HG03066 (cell line): ENCODE results near the gene NAA40.

Experiments
- ATAC-seq: cut with Tn5 transposase; IDR thresholded peaks from one replicate; pipeline ENCODE4 v1.9.1; 2021; ENCODE audit warnings: low read depth; ENCODE audit not compliant: unreplicated experiment

Gene NAA40

DNA sequence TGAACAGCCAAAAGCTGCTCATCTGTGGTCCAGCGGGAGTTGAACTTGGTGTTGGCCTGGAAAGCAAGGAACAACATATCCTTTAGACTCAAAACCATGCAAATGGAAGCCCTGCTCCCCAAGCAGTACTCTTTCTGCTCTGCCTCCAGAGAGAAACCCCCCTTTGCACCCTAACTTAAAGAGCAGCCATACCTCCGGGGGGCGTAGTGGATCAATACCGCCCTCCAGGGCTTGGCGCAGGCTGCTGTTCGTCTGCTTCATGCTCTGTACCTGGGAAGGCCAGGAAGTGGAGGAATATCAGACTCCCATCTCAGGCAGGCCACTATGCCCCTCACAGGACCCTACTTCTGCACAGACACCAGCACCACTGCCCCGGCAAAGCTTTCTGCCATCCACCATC, 26.1 kb upstream of the NAA40 start:
- no peak for ATAC-seq

DNA sequence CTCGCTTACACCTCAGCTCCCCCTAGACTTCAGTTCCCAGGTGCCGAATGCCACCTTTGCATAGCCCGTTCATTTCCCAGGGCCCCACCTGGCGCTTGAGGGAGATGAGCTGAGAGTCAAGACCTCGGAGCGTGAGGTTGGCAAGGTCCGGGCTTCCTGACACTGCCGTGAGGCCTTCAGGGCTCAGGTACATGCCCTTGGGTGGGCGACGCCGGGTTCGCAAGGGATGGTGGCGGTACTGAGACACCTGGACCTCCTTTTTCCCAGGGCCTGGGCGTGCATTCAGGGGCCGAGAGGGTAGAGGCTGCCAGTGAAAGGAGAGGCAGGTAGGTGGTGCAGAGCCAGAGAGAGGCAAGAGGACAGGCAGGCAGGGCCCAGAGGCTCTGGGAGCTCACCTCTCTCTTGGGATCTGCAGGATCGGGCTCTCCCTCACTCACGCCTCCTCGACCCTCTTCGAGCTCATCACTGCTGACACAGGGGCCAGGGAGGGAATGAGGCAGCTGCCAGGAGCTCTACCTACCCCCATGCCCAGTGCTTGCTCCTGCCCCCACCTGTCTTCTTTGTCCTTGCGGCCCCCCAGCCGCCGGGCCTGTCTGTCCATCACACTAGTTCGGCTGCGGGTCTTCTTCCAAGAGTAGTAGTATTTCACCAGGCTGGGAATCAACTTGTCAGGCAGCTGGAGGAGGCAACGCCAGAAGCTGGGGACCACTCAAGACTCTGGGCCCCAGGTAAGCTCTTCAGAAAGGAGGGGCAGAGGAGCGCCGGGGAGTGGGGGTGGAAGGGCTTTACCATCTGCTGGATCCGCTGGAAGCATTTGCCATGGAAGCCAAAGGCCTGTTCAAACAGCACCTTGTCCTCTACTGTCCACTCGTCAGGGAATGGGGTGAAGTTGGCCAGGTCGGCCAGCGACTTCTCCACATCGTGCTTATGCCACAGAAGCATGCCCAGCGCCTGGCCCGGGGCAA, 24.7 kb upstream of the NAA40 start:
- ATAC-seq = no peak

DNA sequence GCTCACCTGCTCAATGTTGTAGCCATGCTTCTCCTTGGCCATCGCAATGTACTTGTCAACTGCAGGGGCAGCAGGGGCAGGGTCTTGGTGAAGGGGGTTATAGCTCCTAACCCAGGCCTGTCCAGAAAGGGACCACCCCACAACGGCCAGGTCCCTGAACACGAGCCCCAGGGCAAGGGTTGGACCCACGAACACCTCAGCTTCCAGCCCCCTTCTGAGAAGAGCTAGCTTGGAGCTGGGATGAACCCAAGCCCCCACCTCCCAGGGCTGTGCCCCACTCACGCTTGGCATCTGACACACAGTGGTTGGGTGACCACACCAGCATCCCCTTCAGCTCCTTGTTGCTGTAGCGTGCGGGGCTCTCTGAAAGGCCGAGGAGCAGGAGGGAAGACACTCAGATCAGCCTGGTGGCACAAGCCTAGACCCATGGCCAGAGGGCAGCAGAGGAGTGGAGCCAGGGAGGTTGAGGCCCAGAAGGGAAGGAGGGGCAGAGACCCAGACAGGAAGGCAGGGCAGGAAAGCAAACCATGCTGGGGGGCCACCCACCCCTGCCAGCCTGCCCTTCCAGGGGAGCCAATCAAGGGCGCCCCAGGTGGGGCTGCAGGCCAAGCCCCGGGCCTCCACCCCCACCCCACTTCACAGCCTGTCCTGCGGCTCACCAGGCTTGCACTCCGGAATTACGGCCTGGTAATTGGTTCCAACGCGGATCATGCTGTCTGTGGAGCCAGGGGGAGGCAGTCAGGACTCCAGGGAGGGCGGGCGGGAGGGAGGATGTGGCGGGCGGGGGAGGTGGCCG, 23.7 kb upstream of the NAA40 start:
- ATAC-seq = no peak

DNA sequence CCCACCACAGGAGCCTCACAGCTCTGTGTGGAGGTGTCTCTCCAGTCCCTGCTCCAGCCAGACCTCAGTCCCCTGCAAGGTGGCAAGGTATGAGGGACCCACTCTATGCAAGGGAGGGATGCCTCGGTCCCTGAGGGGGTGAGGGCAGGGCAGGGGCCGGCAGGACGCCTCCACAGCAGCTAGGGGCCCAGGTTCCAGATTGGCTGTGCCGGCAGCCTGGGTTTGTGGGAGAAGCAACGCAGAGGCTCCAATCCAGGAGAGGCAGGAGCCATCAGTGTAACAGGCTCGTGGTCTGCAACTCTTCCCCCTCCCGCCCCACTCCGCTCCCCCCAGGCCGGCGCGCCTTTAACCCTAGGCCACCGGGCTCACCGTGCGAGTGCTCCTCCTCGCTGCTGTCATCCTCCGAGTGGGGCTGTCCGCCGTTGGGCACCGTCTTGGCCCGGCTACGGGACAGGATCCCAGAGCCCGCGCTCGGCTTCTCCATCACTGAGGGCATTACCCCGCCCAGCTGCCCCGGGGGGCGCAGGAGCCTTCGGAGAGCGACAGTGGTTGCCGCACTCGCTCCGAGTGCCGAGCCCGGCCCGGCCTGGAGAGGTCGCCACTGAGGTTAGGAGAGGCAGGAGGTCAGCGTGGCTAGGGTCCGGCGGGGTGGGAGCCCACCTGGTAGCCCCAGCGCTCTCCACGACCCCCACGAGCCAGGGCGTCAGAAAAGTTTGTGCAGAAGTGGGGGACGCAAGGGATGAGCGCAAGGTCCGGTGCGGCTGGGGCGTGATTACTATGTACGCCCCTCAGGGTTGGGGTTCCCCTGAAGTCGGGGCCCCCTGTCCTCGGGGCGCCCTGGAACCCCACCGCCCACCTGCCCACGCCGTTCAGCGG, 22.6 kb upstream of the NAA40 start:
- no peak for ATAC-seq

DNA sequence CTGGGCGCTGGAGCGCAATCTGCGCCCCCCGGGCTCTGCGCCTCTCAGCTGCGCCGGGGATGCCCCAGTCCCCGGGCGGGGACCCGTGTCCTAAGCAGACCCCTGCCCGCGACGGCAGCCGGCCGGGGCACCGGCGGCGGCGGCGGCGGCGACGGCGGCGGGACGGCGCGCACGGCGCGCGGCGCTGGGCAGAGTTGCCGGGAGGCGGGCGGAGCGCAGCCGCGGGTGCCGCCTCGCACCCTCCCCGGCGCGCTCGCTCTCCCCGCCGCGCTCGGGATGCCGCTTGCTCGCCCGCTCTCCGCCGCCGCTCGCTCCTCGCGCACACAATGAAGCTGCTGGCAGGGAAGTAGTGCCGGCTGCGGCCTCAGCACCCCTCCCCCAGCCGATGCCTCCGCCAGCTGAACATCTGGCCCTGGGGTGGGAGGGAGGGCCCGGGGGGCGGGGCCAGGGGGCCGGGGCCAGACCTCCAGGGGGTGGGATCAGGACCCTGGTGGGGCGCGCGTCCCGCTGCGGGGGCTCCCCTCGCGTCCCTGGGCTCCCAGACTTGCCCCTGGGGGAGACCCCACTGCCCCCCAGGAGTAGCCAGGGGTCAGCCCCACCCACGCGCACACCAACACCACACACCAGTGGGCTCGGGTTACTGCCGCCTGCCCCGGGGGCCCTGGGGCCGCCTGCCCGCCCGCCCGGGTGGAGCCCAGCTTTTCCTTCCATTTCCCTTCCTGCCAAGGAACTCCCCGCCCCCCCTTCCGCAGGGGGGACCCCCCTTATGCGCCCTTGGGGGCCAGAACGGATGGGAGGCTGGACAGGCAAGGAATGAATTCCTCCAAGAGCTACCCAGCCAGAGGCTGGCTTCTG, 21.7 kb upstream of the NAA40 start, which contains the start of gene RCOR2:
TSS of gene RCOR2 (minus strand) at position 328 of the 855 bp plus-strand sequence. CDS start 708 bp downstream, outside the sequence.
- no peak for ATAC-seq

DNA sequence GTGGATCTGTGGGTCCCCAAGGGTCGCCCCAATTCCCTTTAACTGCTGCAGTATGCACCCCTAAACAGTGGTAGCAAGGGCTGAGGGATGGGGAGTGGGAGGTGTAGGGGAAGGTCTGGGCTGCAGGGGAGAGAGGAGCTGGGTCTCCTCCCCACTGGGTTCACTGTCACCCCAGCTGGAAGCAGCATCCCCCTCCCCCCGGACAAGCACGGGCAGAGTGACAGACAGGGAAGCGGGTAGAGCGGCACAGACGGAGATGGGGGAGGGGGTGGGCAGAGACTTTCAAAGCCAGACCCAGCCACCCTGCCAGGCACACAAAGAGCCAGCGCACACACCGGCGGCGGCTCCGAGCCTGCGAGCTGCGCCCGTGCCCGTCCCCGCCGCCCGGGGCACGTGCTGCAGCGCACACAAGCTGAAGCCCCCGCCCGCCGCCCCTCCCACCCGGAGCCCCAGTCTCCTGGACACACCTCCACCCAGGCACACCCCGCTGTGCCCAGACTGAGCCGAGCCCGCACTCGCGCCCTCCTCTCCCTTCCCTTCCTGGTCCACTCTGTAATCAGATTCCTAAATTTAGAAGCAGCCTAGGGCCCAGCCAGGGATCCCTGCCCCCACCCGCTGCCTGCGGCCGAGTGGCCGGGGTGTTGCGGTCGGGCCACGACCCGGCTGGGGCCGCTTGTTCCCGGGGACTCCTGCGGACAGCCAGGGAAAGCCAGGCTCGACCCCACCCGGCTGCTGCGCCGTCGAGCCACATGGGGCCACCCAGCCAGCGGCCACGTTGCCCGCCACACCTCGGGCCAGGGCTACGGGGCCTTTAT, 20.9 kb upstream of the NAA40 start:
- ATAC-seq = no peak

DNA sequence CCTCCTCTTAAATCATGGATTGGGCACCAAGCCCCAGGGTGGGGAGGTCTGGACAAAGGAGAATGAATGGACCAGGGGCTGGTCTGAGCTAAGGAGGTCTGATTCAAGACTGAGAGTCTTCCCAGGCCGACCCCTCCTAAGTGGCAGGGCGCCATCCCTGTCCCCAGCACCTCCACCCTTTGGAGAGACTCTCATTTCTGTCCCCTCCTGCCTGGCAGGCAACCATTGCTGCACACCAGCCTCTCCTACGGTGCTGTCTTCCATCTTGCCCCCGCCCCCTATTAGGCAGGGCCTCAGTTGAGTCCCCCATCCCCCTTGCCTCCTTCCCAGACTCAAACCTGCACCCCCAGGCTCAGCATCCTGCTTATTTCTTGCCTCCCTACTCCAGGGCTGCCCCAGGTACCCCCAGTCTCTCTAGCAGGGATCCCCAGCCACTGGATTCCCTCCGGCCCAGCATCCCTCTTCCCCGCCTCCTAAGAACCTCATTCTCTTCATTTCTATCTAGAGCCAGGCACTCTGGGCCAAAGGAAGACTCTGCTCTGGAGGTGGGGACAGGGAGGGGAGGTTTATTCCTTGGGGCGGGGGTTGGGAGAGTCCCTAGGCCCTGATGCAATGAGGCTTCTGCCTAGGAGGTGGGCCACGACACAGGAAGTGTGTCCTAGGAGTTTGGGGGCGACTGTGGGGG, 20.2 kb upstream of the NAA40 start:
- no peak for ATAC-seq

DNA sequence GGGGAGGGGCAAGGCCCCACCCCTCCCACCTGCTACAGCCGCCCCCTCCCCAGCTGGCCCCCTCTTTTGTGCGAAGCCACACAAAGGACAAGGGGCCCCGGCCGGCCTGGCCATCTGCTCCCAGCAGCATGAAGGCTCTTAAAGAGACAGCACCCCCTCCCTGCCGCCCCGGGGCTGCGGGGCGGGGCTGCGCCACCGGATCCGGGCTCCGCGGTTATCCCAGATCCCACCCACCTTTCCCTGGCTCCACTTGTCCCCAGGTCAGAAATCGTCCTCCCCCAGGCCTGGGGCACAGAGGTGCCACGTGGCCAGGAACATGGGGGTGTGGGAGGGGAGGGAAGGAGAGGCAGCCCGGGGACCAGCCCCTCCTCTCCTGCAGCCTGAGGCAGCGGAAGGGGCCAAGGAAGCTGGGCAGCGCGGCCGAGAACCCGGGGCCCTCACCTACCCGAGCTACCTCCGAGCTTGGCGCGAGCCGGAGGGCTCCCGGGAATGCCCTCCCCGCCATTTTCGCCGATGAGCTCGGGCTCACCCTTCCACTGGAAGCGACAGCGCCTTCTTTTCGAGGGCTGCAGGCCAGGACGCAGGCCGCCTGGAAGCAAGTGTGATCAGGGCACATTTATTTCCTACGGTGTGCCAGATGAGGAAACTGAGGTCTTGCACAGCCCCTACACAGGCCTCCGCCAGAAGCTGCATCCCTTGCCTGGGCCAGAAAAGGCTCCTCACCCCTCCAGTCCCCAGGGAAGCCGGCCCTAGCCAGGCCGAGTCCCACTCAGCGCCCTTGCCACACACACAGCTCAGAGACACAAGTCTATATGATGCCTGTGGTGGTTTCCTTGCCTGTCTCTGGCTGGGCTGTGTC, 19.3 kb upstream of the NAA40 start:
- no peak for ATAC-seq

DNA sequence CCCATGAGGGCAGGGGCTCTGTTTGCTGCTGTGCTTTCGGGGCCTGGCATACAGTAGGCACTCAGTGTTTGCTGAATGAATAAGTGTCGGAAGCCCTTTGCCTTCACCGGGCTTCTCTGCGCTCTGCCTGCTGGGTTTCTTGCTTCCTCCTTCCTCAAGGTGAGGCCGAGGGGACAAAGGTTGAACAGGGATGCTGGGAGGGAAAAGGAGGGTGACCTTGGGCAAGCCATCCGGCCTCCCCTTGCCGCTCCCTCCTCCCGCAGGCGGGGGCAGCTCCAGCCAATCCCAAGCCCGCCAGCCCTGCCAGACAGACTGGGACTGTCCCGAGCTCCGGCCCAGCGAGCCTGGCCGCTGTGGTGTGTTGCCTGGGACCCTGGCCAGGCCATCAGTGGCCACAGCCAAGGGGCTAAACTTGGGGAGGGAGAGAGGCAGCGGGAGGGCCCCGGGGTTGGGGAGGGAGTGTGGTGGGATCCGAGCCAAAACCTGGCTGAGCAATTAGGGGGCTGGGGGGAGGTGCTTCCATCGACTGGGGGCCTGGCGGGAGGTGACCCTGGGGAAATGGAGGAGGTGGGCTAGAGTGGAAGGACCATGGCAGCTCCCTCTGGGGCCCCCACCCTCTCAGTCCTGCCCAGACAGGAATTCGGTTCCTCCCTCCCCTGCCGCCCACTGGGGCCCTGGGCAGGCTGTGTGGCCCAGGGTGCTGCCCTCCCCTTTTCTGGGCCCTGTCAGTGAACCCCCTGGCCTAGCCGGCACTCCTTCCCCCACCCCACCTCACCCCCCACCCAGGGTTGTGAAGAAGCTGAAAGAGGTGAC, 18.5 kb upstream of the NAA40 start:
- no peak for ATAC-seq

DNA sequence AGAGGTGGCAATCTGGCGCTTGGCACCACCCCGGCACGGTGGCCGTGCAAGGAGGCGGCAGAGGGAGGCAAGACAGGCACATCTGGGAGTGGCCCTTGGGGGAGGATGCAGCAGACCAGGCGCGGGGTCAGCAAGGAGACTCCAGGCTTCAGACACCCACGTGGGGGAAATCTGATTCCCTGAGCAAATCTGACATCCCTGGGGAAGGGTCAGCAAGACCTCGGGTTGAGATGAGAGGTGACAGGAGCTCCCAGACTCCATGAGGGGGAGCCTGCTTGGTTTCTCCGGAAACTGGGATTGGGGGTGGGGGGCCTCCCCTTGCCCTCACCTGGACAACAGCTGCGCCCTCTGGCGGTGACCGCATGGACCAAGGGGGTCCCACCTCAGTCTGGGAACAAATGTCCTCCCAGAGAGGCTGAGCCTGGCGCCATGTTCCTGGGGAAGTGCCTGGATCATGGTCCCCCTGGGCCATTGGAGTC, 17.8 kb upstream of the NAA40 start:
- no peak for ATAC-seq

DNA sequence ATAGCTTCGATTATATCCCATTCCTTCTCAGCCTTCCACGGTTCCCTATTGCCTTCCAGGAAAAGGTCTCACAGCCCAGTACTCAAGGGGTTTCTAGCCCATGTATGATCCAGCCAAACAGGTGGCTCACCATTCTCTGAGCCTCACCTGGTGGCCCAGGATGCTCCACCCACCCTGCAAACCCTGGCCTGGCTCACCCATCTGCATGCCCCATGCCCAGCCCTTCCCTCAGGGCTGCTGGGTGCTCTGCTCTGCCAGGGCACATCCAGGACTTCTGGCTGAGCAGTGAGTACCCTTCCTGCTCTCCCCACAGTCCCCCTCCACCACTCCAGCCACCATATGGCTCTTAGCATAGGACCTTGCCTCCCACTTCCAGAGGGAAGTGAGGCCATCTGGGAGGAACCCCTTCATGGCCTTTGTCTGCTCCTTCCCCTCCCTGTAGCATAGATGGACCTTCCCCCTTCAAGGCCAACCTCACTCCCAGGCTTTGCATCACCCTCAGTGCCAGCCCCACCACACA, 16.1 kb upstream of the NAA40 start:
- no peak for ATAC-seq

DNA sequence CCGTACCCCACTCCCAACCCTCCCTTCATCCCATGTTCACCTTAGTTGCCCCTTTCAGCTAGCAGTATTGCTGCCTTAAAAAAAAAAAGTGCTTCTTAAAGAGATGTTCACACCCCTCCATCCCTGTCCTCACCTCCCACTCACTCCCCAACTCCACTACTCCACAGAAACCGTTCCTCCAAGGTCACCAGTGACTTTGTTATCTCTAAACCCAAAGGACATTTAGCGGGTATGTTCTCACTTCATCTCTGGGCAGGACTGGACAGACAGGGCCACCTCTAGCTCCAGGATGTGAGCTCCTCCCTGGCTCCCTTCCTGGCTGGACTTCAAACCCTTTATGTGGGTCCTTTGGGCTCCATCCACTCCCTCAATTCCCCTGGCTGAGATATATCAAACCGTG, 15.5 kb upstream of the NAA40 start:
- ATAC-seq = no peak

DNA sequence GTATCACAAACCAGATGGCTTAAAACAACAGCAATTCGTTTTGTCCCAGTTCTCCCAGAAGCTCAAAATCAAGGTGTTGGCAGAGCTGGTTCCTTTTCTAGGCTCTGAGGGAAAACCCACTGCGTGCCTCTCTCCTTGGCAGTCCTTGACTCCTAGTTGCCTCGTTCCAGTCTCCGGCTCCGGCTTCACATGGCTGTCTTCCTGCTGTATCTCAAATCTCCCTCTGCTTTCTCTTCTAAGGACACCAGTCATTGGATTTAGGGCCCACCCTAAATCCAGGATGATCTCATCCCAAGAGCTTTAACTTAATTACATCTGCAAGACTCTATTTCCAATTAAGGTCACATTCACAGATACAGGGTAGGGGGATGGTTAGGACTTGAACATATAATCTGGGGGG, 9.2 kb upstream of the NAA40 start:
- ATAC-seq = no peak

DNA sequence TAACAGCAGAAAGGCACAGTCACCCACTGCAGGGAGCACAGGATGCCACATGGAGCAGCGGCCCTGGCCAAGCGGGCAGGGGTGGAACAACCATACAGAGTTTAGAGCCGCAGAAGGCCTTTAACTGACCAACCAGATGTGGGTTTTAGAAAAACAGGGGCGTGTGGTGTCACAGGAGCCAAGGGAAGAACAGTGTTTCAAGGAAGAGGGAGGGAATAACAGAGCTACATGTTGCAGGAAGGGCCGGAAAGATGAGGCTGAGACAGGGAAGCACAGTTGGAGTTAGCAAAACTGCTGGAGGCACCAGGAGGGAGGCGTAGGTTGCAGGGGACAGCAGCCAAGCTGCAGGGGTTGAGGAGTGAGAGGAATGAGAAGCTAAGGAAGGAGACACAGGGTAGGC, 7.8 kb upstream of the NAA40 start:
- ATAC-seq = no peak

DNA sequence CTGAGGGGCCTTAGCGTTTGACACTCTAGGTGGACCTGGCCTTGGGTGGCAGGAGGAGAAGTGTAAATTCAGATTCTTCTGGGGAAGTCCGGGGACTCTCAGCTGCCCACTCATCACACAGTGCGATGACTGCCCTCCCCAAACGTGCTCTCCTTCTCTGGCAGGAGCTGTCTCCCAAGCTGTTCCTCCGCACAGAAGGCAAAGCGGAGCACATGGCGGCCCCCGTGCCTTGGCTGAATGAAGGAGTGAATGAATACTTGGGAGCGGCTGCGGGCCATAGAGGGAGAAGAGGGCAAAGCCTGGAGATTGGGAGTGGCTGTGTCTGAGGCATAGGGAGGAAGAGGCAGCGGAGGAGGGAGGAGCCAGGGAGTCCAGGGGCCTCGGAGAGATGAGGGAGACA, 6.9 kb upstream of the NAA40 start:
- no peak for ATAC-seq

DNA sequence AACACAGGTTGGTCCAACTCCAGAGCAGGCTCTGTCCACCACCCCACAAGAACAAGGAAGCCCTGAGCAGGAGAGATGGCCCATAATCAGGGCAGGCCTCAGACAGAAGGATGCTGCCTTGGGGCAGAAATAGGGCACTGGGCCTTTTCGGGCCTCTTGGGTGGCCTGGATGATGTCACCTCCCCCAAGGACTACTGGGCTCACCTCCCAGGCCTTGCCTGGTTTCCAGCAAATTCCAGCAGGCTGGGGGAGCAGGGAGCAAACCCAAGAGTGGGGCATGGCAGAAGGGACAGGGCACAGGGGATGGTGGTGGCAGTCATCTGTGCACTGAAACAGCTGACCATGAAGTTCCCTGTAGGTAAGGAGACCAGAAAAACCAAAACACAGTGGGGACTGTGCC, 5.3 kb upstream of the NAA40 start:
- ATAC-seq = no peak
